GM23338 (cell line): ENCODE results near the gene FCHSD2.

Experiments
- CREB1 ChIP-seq: fragments of 250-450 bp; sonication (Bioruptor Pico); IDR thresholded peaks from 2 replicates; pipeline ENCODE4 v1.5.0; 2020; ENCODE audit warnings: low read depth, mild to moderate bottlenecking, moderate library complexity
- CTCF ChIP-seq, 2 experiments: fragments of 200-600 bp in 1 of 2; sonication (generic) in 1 of 2; conservative IDR thresholded peaks; 2 replicates each; pipeline versions ENCODE4 v1.5.1 to v1.6.1; 2016 to 2017; ENCODE audit warnings: antibody characterized with exemption in 2 of 2, low read depth in 2 of 2, mild to moderate bottlenecking in 2 of 2, moderate library complexity in 1 of 2
- EZH2 ChIP-seq: fragments of 200-600 bp; sonication (generic); IDR thresholded peaks from one replicate; pipeline ENCODE4 v1.8.0; 2017; ENCODE audit warnings: antibody characterized with exemption, mild to moderate bottlenecking, low read depth; ENCODE audit not compliant: unreplicated experiment
- EZH2phosphoT487 ChIP-seq: fragments of 200-600 bp; sonication (generic); IDR thresholded peaks from one replicate; pipeline ENCODE4 v1.8.1; 2018; ENCODE audit warnings: antibody characterized with exemption; ENCODE audit not compliant: unreplicated experiment
- JUNB ChIP-seq: IDR thresholded peaks from one replicate; pipeline ENCODE4 v1.6.1; 2016; ENCODE audit warnings: antibody characterized with exemption; ENCODE audit not compliant: unreplicated experiment
- POLR2AphosphoS5 ChIP-seq: IDR thresholded peaks from 2 replicates; pipeline ENCODE4 v1.6.1; 2016; ENCODE audit warnings: antibody characterized with exemption, low read depth
- REST ChIP-seq: IDR thresholded peaks from one replicate; pipeline ENCODE4 v1.6.1; 2018; ENCODE audit warnings: antibody characterized with exemption; ENCODE audit not compliant: unreplicated experiment
- TF ChIP-seq, protein P1 (sequence below): IDR thresholded peaks from 2 replicates; pipeline ENCODE4 v1.6.1; 2016; ENCODE audit warnings: antibody characterized with exemption

- TF ChIP-seq CTCF (conservative IDR thresholded peaks at IDR 0.05; ENCODE audit: low read depth in 2 of 2): peak in 1 of 2 experiments; percentile 37; a peak in 2 of 4 replicates
- TF ChIP-seq JUNB: no peak
- TF ChIP-seq POLR2AphosphoS5: no peak
- TF ChIP-seq EZH2: no peak
- no peak for TF ChIP-seq REST
- TF ChIP-seq CREB1: no peak
- TF ChIP-seq, protein P1, sequence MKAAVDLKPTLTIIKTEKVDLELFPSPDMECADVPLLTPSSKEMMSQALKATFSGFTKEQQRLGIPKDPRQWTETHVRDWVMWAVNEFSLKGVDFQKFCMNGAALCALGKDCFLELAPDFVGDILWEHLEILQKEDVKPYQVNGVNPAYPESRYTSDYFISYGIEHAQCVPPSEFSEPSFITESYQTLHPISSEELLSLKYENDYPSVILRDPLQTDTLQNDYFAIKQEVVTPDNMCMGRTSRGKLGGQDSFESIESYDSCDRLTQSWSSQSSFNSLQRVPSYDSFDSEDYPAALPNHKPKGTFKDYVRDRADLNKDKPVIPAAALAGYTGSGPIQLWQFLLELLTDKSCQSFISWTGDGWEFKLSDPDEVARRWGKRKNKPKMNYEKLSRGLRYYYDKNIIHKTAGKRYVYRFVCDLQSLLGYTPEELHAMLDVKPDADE: no peak
- no peak for TF ChIP-seq EZH2phosphoT487
Measured at GRCh38 chr11:73137262-73137943, 4.7 kb downstream of the FCHSD2 start.
